Mesothelial cell of epicardium (in vitro differentiated cells): ENCODE results near the gene SPA17. TPM values are rescaled to one million over a fixed set of nuclear protein-coding genes. Genes with fewer than 3 reads are reported as not detected.
A peak's percentile ranks its signal among the peaks of the same experiment; 100 is the strongest.

Experiments used
- DNase-seq, 2 experiments: peaks; one replicate each; pipeline ENCODE4 v3.0.0; 2021; ENCODE audit warnings: low spot score in 2 of 2; ENCODE audit not compliant: unreplicated experiment in 2 of 2
- H3K27ac Mint-ChIP-seq: 2 replicates; pipeline ENCODE4 v1.8.0; 2021; ENCODE audit warnings: mixed read lengths
- H3K27me3 Mint-ChIP-seq: 2 replicates; pipeline ENCODE4 v1.8.0; 2021; ENCODE audit warnings: low read depth, mixed read lengths
- H3K36me3 Mint-ChIP-seq: 2 replicates; pipeline ENCODE4 v1.8.0; 2021; ENCODE audit warnings: mixed read lengths
- H3K4me1 Mint-ChIP-seq: 2 replicates; pipeline ENCODE4 v1.8.0; 2021; ENCODE audit warnings: mixed read lengths
- H3K4me3 Mint-ChIP-seq: 2 replicates; pipeline ENCODE4 v1.8.0; 2021; ENCODE audit warnings: mild to moderate bottlenecking, moderate library complexity, mixed read lengths
- H3K9me3 Mint-ChIP-seq: 2 replicates; pipeline ENCODE4 v1.8.0; 2021; ENCODE audit warnings: mixed read lengths
- CTCF ChIP-seq: fragments of 200-600 bp; sonication (generic); IDR thresholded peaks from one replicate; pipeline ENCODE4 v1.5.0; 2021; ENCODE audit warnings: antibody characterized with exemption; ENCODE audit not compliant: unreplicated experiment
- total RNA-seq: library from RNA; stranded (reverse); gene quantifications from 3 replicates; pipeline ENCODE4 v1.2.1, GENCODE V29; 2021

SPA17 gene
- total RNA-seq, 1 donor from 2014 or later, result 5.5 TPM

DNA sequence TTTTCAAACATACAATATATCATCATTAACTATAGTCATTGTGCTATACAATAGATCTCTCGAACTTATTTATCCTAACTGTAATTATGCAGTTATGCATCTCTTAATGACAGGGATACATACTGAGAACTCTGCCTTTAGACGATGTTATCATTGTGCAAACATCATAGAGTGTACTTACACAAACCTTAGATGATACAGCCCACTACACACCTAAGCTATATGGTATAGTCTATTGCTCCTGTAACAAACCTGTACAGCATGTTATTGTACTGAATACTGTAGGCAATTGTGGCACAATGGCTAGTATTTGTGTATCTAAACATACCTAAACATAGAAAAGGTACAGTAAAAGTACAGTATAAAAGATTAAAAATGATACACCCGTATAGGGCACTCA is 38.7 kb downstream of the SPA17 start:
- DNase-seq, result no peak
- no peak overlapping the region for H3K27ac Mint-ChIP-seq
- no peak for TF ChIP-seq CTCF
- H3K4me3 Mint-ChIP-seq, result no peak overlapping the region
- H3K27me3 Mint-ChIP-seq, result peaks cover 56% of the 10 kb centered on the region
- peaks cover 1% of the 10 kb centered on the region for H3K4me1 Mint-ChIP-seq
- H3K9me3 Mint-ChIP-seq, result peaks cover 7% of the 10 kb centered on the region
- H3K36me3 Mint-ChIP-seq, result peaks cover 3% of the 10 kb centered on the region

- TF ChIP-seq CTCF, result no peak
- Mint-ChIP-seq H3K9me3 (no peaks in the 10 kb centered on the region), H3K27ac (no peak overlapping the region), H3K4me3 (no peak overlapping the region), H3K4me1 (peaks cover 15% of the 10 kb centered on the region), H3K27me3 (peaks cover 86% of the 10 kb centered on the region), H3K36me3 (no peaks in the 10 kb centered on the region)
- no peak for DNase-seq
These were observed 42.9 kb downstream of the SPA17 start for GRCh38 chr11:124716591-124716990.

DNA sequence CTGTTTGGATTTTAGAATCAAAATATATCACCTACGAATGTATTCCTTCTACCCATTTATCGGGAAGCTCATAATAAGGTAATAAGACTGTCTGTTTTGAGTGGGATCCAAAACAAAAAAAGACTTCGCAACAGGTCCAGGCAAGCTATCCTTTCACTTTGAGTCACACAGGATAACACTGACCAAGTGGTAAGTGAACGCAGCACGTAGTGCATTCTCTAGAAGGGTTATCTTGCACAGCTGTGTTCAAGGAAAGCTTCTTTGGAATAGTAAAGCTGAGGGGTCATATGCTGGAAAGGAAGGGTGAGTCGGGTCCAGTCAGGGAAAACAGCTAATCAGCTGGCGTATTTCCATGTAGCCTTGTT is 43.7 kb downstream of the SPA17 start:
- no peak for DNase-seq
- peak overlapping the region; percentile 72 for H3K4me3 Mint-ChIP-seq
- no peaks in the 10 kb centered on the region for H3K36me3 Mint-ChIP-seq
- H3K27me3 Mint-ChIP-seq, result peaks cover 90% of the 10 kb centered on the region
- no peak for TF ChIP-seq CTCF
- no peak overlapping the region for H3K27ac Mint-ChIP-seq
- H3K4me1 Mint-ChIP-seq, result peaks cover 15% of the 10 kb centered on the region
- no peaks in the 10 kb centered on the region for H3K9me3 Mint-ChIP-seq

- H3K9me3 Mint-ChIP-seq, result no peaks in the 10 kb centered on the region
- peaks cover 20% of the 10 kb centered on the region for H3K4me1 Mint-ChIP-seq
- no peaks in the 10 kb centered on the region for H3K36me3 Mint-ChIP-seq
- H3K27ac Mint-ChIP-seq, result no peak overlapping the region
- peak in 1 of 2 experiments; percentile 43 for DNase-seq
- H3K27me3 Mint-ChIP-seq, result peaks cover 94% of the 10 kb centered on the region
- H3K4me3 Mint-ChIP-seq, result peak overlapping the region; percentile 72
- TF ChIP-seq CTCF, result no peak
These were observed 44.3 kb downstream of the SPA17 start for GRCh38 chr11:124717786-124718651.

GRCh38 chr11:124718801-124719200 is 45.1 kb downstream of the SPA17 start:
- Mint-ChIP-seq H3K4me3 (peak overlapping the region; percentile 72), H3K4me1 (peaks cover 20% of the 10 kb centered on the region), H3K36me3 (no peaks in the 10 kb centered on the region), H3K9me3 (no peaks in the 10 kb centered on the region), H3K27ac (no peak overlapping the region), H3K27me3 (peaks cover 96% of the 10 kb centered on the region)
- no peak for TF ChIP-seq CTCF
- no peak for DNase-seq
